Fibroblast of lung (primary cell): ENCODE results near the gene POLR1F.

Experiments used
- EZH2 ChIP-seq: IDR thresholded peaks from 2 replicates; pipeline ENCODE4 v1.5.1; 2012; ENCODE audit warnings: low read length, control low read depth, mild to moderate bottlenecking; ENCODE audit errors: missing control alignments
- TF ChIP-seq, protein P1 (sequence below), 2 donors: IDR thresholded peaks in 1 of 2; conservative IDR thresholded peaks in 1 of 2; 1 replicate in 1 of 2; 2 replicates in 1 of 2; pipeline ENCODE4 v1.5.1; 2011 to 2012; ENCODE audit warnings: low read length in 2 of 2, control low read depth in 1 of 2, inconsistent platforms in 1 of 2, low read depth in 1 of 2, mild to moderate bottlenecking in 1 of 2

- TF ChIP-seq EZH2, result no peak
- TF ChIP-seq, protein P1, sequence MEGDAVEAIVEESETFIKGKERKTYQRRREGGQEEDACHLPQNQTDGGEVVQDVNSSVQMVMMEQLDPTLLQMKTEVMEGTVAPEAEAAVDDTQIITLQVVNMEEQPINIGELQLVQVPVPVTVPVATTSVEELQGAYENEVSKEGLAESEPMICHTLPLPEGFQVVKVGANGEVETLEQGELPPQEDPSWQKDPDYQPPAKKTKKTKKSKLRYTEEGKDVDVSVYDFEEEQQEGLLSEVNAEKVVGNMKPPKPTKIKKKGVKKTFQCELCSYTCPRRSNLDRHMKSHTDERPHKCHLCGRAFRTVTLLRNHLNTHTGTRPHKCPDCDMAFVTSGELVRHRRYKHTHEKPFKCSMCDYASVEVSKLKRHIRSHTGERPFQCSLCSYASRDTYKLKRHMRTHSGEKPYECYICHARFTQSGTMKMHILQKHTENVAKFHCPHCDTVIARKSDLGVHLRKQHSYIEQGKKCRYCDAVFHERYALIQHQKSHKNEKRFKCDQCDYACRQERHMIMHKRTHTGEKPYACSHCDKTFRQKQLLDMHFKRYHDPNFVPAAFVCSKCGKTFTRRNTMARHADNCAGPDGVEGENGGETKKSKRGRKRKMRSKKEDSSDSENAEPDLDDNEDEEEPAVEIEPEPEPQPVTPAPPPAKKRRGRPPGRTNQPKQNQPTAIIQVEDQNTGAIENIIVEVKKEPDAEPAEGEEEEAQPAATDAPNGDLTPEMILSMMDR (conservative IDR thresholded peaks at IDR 0.05 in 1 of 2, IDR thresholded peaks at IDR 0.05 in 1 of 2; ENCODE audit: low read depth in 1 of 2, low read length in 2 of 2), result no peak
Measured at GRCh38 chr7:19648791-19649190, 60.0 kb downstream of the POLR1F start.
